Ascending aorta (tissue), 2 donors: Measurements from ENCODE around the gene CLN5. TPM values are rescaled to one million over a fixed set of nuclear protein-coding genes. Genes with fewer than 3 reads are reported as not detected.

Source experiments
- DNase-seq, 2 donors: peaks; one replicate each; pipeline ENCODE4 v3.0.0-alpha.2; 2019; ENCODE audit warnings: low spot score in 2 of 2
- H3K27ac ChIP-seq, 2 donors: fragments of 200-600 bp; sonication (generic); one replicate each; pipeline ENCODE4 v1.5.1; 2016 to 2017; ENCODE audit warnings: mild to moderate bottlenecking in 1 of 2
- H3K27me3 ChIP-seq: fragments of 200-600 bp; sonication (generic); one replicate; pipeline ENCODE4 v1.5.1; 2017
- H3K36me3 ChIP-seq, 2 donors: fragments of 200-600 bp; sonication (generic); one replicate each; pipeline ENCODE4 v1.5.1; 2016
- H3K4me1 ChIP-seq, 2 donors: fragments of 200-600 bp; sonication (generic); one replicate each; pipeline ENCODE4 v1.5.1; 2016 to 2017; ENCODE audit warnings: mild to moderate bottlenecking in 1 of 2
- H3K4me3 ChIP-seq, 2 donors: fragments of 200-600 bp; sonication (generic); one replicate each; pipeline ENCODE4 v1.5.1; 2016 to 2017; ENCODE audit warnings: mild to moderate bottlenecking in 1 of 2
- H3K9me3 ChIP-seq, 2 donors: fragments of 200-600 bp; sonication (generic); one replicate each; pipeline ENCODE4 v1.5.1; 2016
- CTCF ChIP-seq, 3 experiments: fragments of 200-600 bp in 2 of 3; fragments of 450-650 bp in 1 of 3; sonication (generic) in 2 of 3; IDR thresholded peaks; one replicate each; pipeline ENCODE4 v1.5.1; 2016 to 2019; ENCODE audit warnings: antibody characterized with exemption in 3 of 3, mild to moderate bottlenecking in 1 of 3, moderate library complexity in 1 of 3
- intact Hi-C: fragments of 100-400 bp; cut with DNase I; formaldehyde crosslinking; loops from one replicate; pipeline ENCODE4 v1.15.1; 2023
- total RNA-seq: library from RNA; depleted of rRNA; stranded (reverse); fragments of >200 nt; gene quantifications from one replicate; pipeline ENCODE4 v1.1.0, GENCODE V29; 2016

Gene CLN5
- total RNA-seq, 1 donor from 2014 or later, result 2.0 TPM

GRCh38 chr13:76965759-76966421 is 26.0 kb upstream of the CLN5 start:
- H3K4me1 ChIP-seq, result peaks cover 0 to 7% of the 10 kb centered on the region in 2 donors
- peak in 1 of 2 donors; percentile 72 for DNase-seq
- H3K27me3 ChIP-seq, result no peaks in the 10 kb centered on the region
- no peak for TF ChIP-seq CTCF (IDR thresholded peaks at IDR 0.05)
- no peaks in the 10 kb centered on the region for H3K36me3 ChIP-seq
- H3K9me3 ChIP-seq, result no peaks in the 10 kb centered on the region
- intact Hi-C loops, result no loop called here
- H3K27ac ChIP-seq, result no peak overlapping the region
- H3K4me3 ChIP-seq, result no peak overlapping the region

GRCh38 chr13:76967031-76967430 is 24.9 kb upstream of the CLN5 start:
- Histone ChIP-seq H3K4me3 (no peak overlapping the region), H3K36me3 (no peaks in the 10 kb centered on the region), H3K27me3 (no peaks in the 10 kb centered on the region), H3K4me1 (peaks cover 0 to 7% of the 10 kb centered on the region in 2 donors), H3K27ac (no peak overlapping the region), H3K9me3 (no peaks in the 10 kb centered on the region)
- intact Hi-C loops, result no loop called here
- no peak for DNase-seq
- TF ChIP-seq CTCF (IDR thresholded peaks at IDR 0.05), result no peak

GRCh38 chr13:76968041-76968440 is 23.8 kb upstream of the CLN5 start:
- no peak for DNase-seq
- Histone ChIP-seq H3K4me1 (peaks cover 0 to 7% of the 10 kb centered on the region in 2 donors), H3K4me3 (no peak overlapping the region), H3K9me3 (no peaks in the 10 kb centered on the region), H3K36me3 (no peaks in the 10 kb centered on the region), H3K27me3 (no peaks in the 10 kb centered on the region), H3K27ac (no peak overlapping the region)
- intact Hi-C loops, result no loop called here
- no peak for TF ChIP-seq CTCF (IDR thresholded peaks at IDR 0.05)

GRCh38 chr13:76969488-76970365 is 22.2 kb upstream of the CLN5 start:
- H3K36me3 ChIP-seq, result no peaks in the 10 kb centered on the region
- H3K4me1 ChIP-seq, result peaks cover 0 to 7% of the 10 kb centered on the region in 2 donors
- no peak for TF ChIP-seq CTCF (IDR thresholded peaks at IDR 0.05)
- H3K27me3 ChIP-seq, result no peaks in the 10 kb centered on the region
- DNase-seq, result no peak
- no peaks in the 10 kb centered on the region for H3K9me3 ChIP-seq
- H3K27ac ChIP-seq, result no peak overlapping the region
- H3K4me3 ChIP-seq, result no peak overlapping the region
- intact Hi-C loops, result no loop called here

- Histone ChIP-seq H3K27ac (no peak overlapping the region), H3K27me3 (no peaks in the 10 kb centered on the region), H3K4me3 (no peak overlapping the region), H3K36me3 (no peaks in the 10 kb centered on the region), H3K4me1 (peaks cover 0 to 1% of the 10 kb centered on the region in 2 donors), H3K9me3 (no peaks in the 10 kb centered on the region)
- no peak for TF ChIP-seq CTCF (IDR thresholded peaks at IDR 0.05)
- DNase-seq, result no peak
- intact Hi-C loops, result no loop called here
Observed at GRCh38 chr13:76971215-76971614, 20.7 kb upstream of the CLN5 start.
